Measurements from ENCODE around the gene CYB561A3. TPM values are rescaled to one million over a fixed set of nuclear protein-coding genes. Genes with fewer than 3 reads are reported as not detected.
A peak's percentile ranks its signal among the peaks of the same experiment; 100 is the strongest.

Gene CYB561A3
- total and polyA plus RNA-seq, 2 donors (not counting 1 experiment from before 2014, with no cell fraction given), result 248 to 756 TPM

GRCh38 chr11:61334434-61335354 lies 27.0 kb downstream of the CYB561A3 start:
- H3K79me2 ChIP-seq (ENCODE audit: control insufficient read depth, insufficient read depth, low read length), result peaks cover 44% of the 10 kb centered on the region
- H3K27me3 Mint-ChIP-seq, result no peaks in the 10 kb centered on the region
- POLR2A ChIA-PET, result interaction anchor here (1.0 to 2.6 kb wide), 5 partner anchors 22 to 58 kb away, joined by 3 to 29 read pairs (median 8); partner anchors contain the start of genes CYB561A3, TMEM138 and TMEM216
- H2AFZ ChIP-seq (ENCODE audit: insufficient read depth, low read depth, low read length, poor library complexity, severe bottlenecking), result no peak overlapping the region
- H3K4me2 ChIP-seq (replicated peaks; ENCODE audit: low read depth, low read length, poor library complexity, severe bottlenecking), result no peak overlapping the region
- intact Hi-C loops (cut with micrococcal nuclease), result loop anchor here (5.0 kb wide), 2 partner anchors 172 to 492 kb away; partner anchors contain the start of genes CCDC86 and VPS37C
- peak overlapping the region in 1 of 2 donors; percentile 88 for H3K27ac ChIP-seq (ENCODE audit: low read length in 2 of 2)
- peaks cover 0 to 4% of the 10 kb centered on the region in 2 experiments for H3K36me3 ChIP-seq (replicated peaks in 1 of 2; ENCODE audit: control extremely low read depth in 1 of 2, control insufficient read depth in 1 of 2, extremely low read depth in 1 of 2, insufficient read depth in 2 of 2, low read length in 1 of 2)
- WGBS (ENCODE audit: insufficient coverage), result 98% methylated on average over 15 of the region's 16 CpGs
- H3K9me3 Mint-ChIP-seq (ENCODE audit: insufficient read depth), result no peaks in the 10 kb centered on the region
- DNase-seq (peak; percentile 18), ATAC-seq (ENCODE audit: low read depth) (no peak)
- no peak for TF ChIP-seq CTCF (IDR thresholded peaks at IDR 0.05)
- no peak for TF ChIP-seq EZH2 (IDR thresholded peaks at IDR 0.05; ENCODE audit: borderline replicate concordance, insufficient read depth, low read depth, low read length, poor library complexity, severe bottlenecking)
- CTCF ChIA-PET, result interaction anchor here (1.1 to 11.2 kb wide), 10 partner anchors 9 to 101 kb away, joined by 3 to 649 read pairs (median 14); partner anchors contain the start of genes CYB561A3, TMEM138 and TMEM216
- H3K4me1 Mint-ChIP-seq, result peaks cover 57% of the 10 kb centered on the region
- no peaks in the 10 kb centered on the region for H3K9me3 ChIP-seq (ENCODE audit: control extremely low read depth in 1 of 3, control insufficient read depth in 2 of 3, insufficient read depth in 1 of 3, low read length in 2 of 3)
- no peak overlapping the region for H3K9ac ChIP-seq (ENCODE audit: low read length)
- peak overlapping the region; percentile 98 for H3K4me3 Mint-ChIP-seq
- H4K20me1 ChIP-seq (ENCODE audit: control insufficient read depth, insufficient read depth, low read length, poor library complexity, severe bottlenecking), result peaks cover 22% of the 10 kb centered on the region
- H3K4me3 ChIP-seq (ENCODE audit: control extremely low read depth in 1 of 5, extremely low read depth in 1 of 5, insufficient read depth in 1 of 5, low read depth in 2 of 5, low read length in 4 of 5), result no peak overlapping the region
- H3K27ac Mint-ChIP-seq, result peak overlapping the region; percentile 97
- no peaks in the 10 kb centered on the region for H3K27me3 ChIP-seq (replicated peaks in 1 of 4; ENCODE audit: control extremely low read depth in 1 of 4, control insufficient read depth in 3 of 4, insufficient read depth in 4 of 4, low read length in 3 of 4)
- H3K4me1 ChIP-seq (ENCODE audit: control insufficient read depth in 2 of 2, insufficient read depth in 2 of 2, low read length in 2 of 2), result peaks cover 30 to 35% of the 10 kb centered on the region in 2 donors

All from B cell (primary cell).